H9 (cell line): ENCODE results near the gene PRPH2. TPM values are rescaled to one million over a fixed set of nuclear protein-coding genes. Genes with fewer than 3 reads are reported as not detected.

ENCODE experiments used
- DNase-seq: peaks from one replicate; pipeline ENCODE4 v3.0.0-alpha.2; 2017
- H2AFZ ChIP-seq: one replicate; pipeline ENCODE4 v1.6.1; 2013; ENCODE audit warnings: mild to moderate bottlenecking, low read length, control low read depth, moderate library complexity
- H2AK5ac ChIP-seq: 2 replicates; pipeline ENCODE4 v1.6.1; 2013; ENCODE audit warnings: low read length, control low read depth, mixed read lengths; ENCODE audit not compliant: insufficient read length
- H2BK120ac ChIP-seq: one replicate; pipeline ENCODE4 v1.6.1; 2013; ENCODE audit warnings: low read depth, mild to moderate bottlenecking, low read length, control low read depth, inconsistent platforms; ENCODE audit not compliant: poor library complexity, severe bottlenecking
- H2BK12ac ChIP-seq: 2 replicates; pipeline ENCODE4 v1.6.1; 2013; ENCODE audit warnings: low read length, control low read depth, mixed read lengths, low read depth; ENCODE audit not compliant: insufficient read length
- H2BK15ac ChIP-seq: 2 replicates; pipeline ENCODE4 v1.6.1; 2013; ENCODE audit warnings: low read depth, low read length, control low read depth
- H2BK20ac ChIP-seq: one replicate; pipeline ENCODE4 v1.6.1; 2013; ENCODE audit warnings: low read depth, mild to moderate bottlenecking, low read length, control low read depth, inconsistent platforms; ENCODE audit not compliant: poor library complexity, severe bottlenecking
- H2BK5ac ChIP-seq: 2 replicates; pipeline ENCODE4 v1.6.1; 2013; ENCODE audit warnings: low read length, control low read depth, mixed read lengths; ENCODE audit not compliant: insufficient read length
- H3K14ac ChIP-seq: 2 replicates; pipeline ENCODE4 v1.6.1; 2013; ENCODE audit warnings: low read length, control low read depth; ENCODE audit not compliant: insufficient read depth
- H3K18ac ChIP-seq: 2 replicates; pipeline ENCODE4 v1.6.1; 2013; ENCODE audit warnings: low read depth, mild to moderate bottlenecking, mixed read lengths, low read length, control low read depth; ENCODE audit not compliant: insufficient read length
- H3K23ac ChIP-seq: 2 replicates; pipeline ENCODE4 v1.6.1; 2013; ENCODE audit warnings: low read length, control low read depth, mixed read lengths, low read depth; ENCODE audit not compliant: insufficient read length
- H3K23me2 ChIP-seq: 2 replicates; pipeline ENCODE4 v1.6.1; 2013; ENCODE audit warnings: low read depth, mild to moderate bottlenecking, mixed read lengths, low read length, control low read depth; ENCODE audit not compliant: insufficient read length, poor library complexity, severe bottlenecking
- H3K27ac ChIP-seq: 2 replicates; pipeline ENCODE4 v1.5.1; 2013; ENCODE audit warnings: low read length, control low read depth, mixed read lengths, low read depth; ENCODE audit not compliant: insufficient read length
- H3K27me3 ChIP-seq: 2 replicates; pipeline ENCODE4 v1.6.1; 2013; ENCODE audit warnings: low read length, control low read depth, inconsistent platforms; ENCODE audit not compliant: insufficient read depth
- H3K4ac ChIP-seq: 2 replicates; pipeline ENCODE4 v1.6.1; 2013; ENCODE audit warnings: low read depth, mild to moderate bottlenecking, control low read depth, inconsistent platforms, low read length, moderate library complexity
- H3K4me1 ChIP-seq: 2 replicates; pipeline ENCODE4 v1.6.1; 2013; ENCODE audit warnings: low read length, control low read depth, inconsistent platforms; ENCODE audit not compliant: insufficient read depth
- H3K4me2 ChIP-seq: 2 replicates; pipeline ENCODE4 v1.6.1; 2013; ENCODE audit warnings: low read length, control low read depth, mixed read lengths; ENCODE audit not compliant: insufficient read length, insufficient read depth
- H3K56ac ChIP-seq: 2 replicates; pipeline ENCODE4 v1.6.1; 2013; ENCODE audit warnings: low read depth, mild to moderate bottlenecking, mixed read lengths, low read length, control low read depth; ENCODE audit not compliant: insufficient read length
- H3K79me1 ChIP-seq: 2 replicates; pipeline ENCODE4 v1.6.1; 2013; ENCODE audit warnings: low read depth, mild to moderate bottlenecking, moderate library complexity, low read length, control low read depth, inconsistent platforms; ENCODE audit not compliant: insufficient read depth, poor library complexity, severe bottlenecking
- H3K79me2 ChIP-seq: 2 replicates; pipeline ENCODE4 v1.6.1; 2013; ENCODE audit warnings: low read length, control low read depth, inconsistent platforms; ENCODE audit not compliant: insufficient read depth
- H3K9ac ChIP-seq: 2 replicates; pipeline ENCODE4 v1.6.1; 2013; ENCODE audit warnings: low read length, control low read depth, mixed read lengths; ENCODE audit not compliant: insufficient read length; ENCODE audit errors: extremely low read depth
- H3K9me3 ChIP-seq: one replicate; pipeline ENCODE4 v1.6.1; 2013; ENCODE audit warnings: low read depth, low read length, inconsistent platforms; ENCODE audit not compliant: control insufficient read depth
- H3T11ph ChIP-seq: one replicate; pipeline ENCODE4 v1.6.1; 2013; ENCODE audit warnings: mild to moderate bottlenecking, low read length, control low read depth, inconsistent platforms
- H4K20me1 ChIP-seq: one replicate; pipeline ENCODE4 v1.6.1; 2013; ENCODE audit not compliant: control insufficient read depth, insufficient read length, insufficient read depth
- H4K5ac ChIP-seq: 2 replicates; pipeline ENCODE4 v1.6.1; 2013; ENCODE audit warnings: low read depth, mild to moderate bottlenecking, mixed read lengths, low read length, control low read depth; ENCODE audit not compliant: insufficient read length
- H4K8ac ChIP-seq: replicated peaks from 2 replicates; pipeline ENCODE4 v1.6.1; 2013; ENCODE audit warnings: low read length, control low read depth, mixed read lengths, low read depth; ENCODE audit not compliant: insufficient read length
- H4K91ac ChIP-seq: 2 replicates; pipeline ENCODE4 v1.6.1; 2013; ENCODE audit warnings: low read depth, mild to moderate bottlenecking, moderate library complexity, mixed read lengths, low read length, control low read depth; ENCODE audit not compliant: insufficient read length
- H3K27ac Mint-ChIP-seq, 3 experiments: 2 replicates in 2 of 3; 3 replicates in 1 of 3; pipeline ENCODE4 v1.8.0; 2020 to 2021; ENCODE audit warnings: mixed read lengths in 3 of 3, mild to moderate bottlenecking in 1 of 3, moderate library complexity in 1 of 3
- H3K27me3 Mint-ChIP-seq: 2 replicates; pipeline ENCODE4 v1.8.0; 2021; ENCODE audit warnings: low read depth, mild to moderate bottlenecking, moderate library complexity, mixed read lengths
- H3K36me3 Mint-ChIP-seq, 3 experiments: 2 replicates in 2 of 3; 3 replicates in 1 of 3; pipeline ENCODE4 v1.8.0; 2020 to 2021; ENCODE audit warnings: low read depth in 3 of 3, mixed read lengths in 3 of 3; ENCODE audit not compliant: insufficient read depth in 1 of 3
- H3K4me1 Mint-ChIP-seq, 2 experiments: 2 replicates each; pipeline ENCODE4 v1.8.0; 2020; ENCODE audit warnings: mixed read lengths in 2 of 2
- H3K4me3 Mint-ChIP-seq, 2 experiments: 2 replicates in 1 of 2; 3 replicates in 1 of 2; pipeline ENCODE4 v1.8.0; 2020 to 2021; ENCODE audit warnings: mild to moderate bottlenecking in 2 of 2, mixed read lengths in 2 of 2, moderate library complexity in 1 of 2
- H3K9me3 Mint-ChIP-seq, 2 experiments: 2 replicates in 1 of 2; 3 replicates in 1 of 2; pipeline ENCODE4 v1.8.0; 2020; ENCODE audit warnings: mild to moderate bottlenecking in 2 of 2, mixed read lengths in 2 of 2, moderate library complexity in 1 of 2
- WGBS: extraction: QIAGEN DNeasy Blood & Tissue Kit; methylation state at CpG from one replicate; pipeline ENCODE4 v1.1.7; 2013; ENCODE audit warnings: missing lambda C conversion rate, low lambda C conversion rate, mixed read lengths; ENCODE audit not compliant: insufficient read length; ENCODE audit errors: extremely low coverage; 5-methylcytosine and 5-hydroxymethylcytosine counted together
- total RNA-seq: library from RNA; stranded (reverse); gene quantifications from 2 replicates; pipeline ENCODE4 v1.2.1, GENCODE V29; 2021
- TF ChIP-seq, protein P1 (sequence below): fragments of 200-600 bp; sonication (generic); conservative IDR thresholded peaks from 3 replicates; pipeline ENCODE4 v1.8.0; 2021; ENCODE audit warnings: antibody characterized with exemption, mild to moderate bottlenecking

PRPH2 gene
- total RNA-seq, 1 experiment from 2014 or later, result 0.31 TPM

DNA sequence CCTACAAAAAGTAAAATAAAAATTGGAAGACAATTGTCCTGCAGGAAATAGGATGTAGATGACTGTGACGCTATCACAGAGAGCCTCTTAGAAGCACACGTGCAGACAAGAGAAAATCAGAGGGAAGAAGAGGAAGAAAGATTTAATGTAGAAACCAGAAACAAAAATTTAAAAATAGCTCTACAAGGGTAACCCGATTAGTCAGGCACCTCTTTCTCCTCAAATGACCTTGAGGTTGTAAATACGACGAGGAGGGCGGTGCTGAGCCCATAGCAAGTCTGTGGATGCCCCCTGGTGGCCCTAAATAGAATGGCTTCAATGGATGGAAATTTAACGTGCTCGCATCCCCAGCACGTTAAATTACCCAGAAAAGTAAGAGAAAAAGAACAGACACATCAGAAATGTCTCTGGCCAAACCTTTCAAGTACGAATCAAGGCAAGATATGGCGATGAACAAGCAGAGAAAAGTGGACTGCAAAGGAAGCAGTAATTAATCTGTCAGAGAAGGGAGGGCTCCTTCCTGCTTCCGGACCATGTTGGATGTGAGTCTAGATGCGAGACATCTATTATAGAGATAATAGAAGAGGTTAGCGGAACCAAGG lies 4.2 kb upstream of the PRPH2 start:
- Histone ChIP-seq H3K27me3 (no peaks in the 10 kb centered on the region), H3K79me2 (no peaks in the 10 kb centered on the region), H2BK20ac (no peak overlapping the region), H3K4ac (no peak overlapping the region), H3K23ac (no peak overlapping the region), H3K9me3 (no peaks in the 10 kb centered on the region), H2BK120ac (no peak overlapping the region), H3K23me2 (no peaks in the 10 kb centered on the region), H3K14ac (no peak overlapping the region), H4K20me1 (no peaks in the 10 kb centered on the region), H4K5ac (no peak overlapping the region), H3K27ac (no peak overlapping the region), H2AFZ (peak overlapping the region; percentile 76), H3K18ac (no peak overlapping the region), H3K56ac (no peak overlapping the region), H3T11ph (no peak overlapping the region), H3K4me1 (no peaks in the 10 kb centered on the region), H2AK5ac (no peak overlapping the region), H3K79me1 (no peaks in the 10 kb centered on the region), H2BK12ac (no peak overlapping the region), H4K8ac (no peak overlapping the region), H3K4me2 (no peak overlapping the region), H3K9ac (no peak overlapping the region), H2BK15ac (no peak overlapping the region), H2BK5ac (no peak overlapping the region), H4K91ac (no peak overlapping the region)
- peak; percentile 65 for DNase-seq
- H3K9me3 Mint-ChIP-seq, result no peaks in the 10 kb centered on the region
- no peaks in the 10 kb centered on the region for H3K36me3 Mint-ChIP-seq
- TF ChIP-seq, protein P1, sequence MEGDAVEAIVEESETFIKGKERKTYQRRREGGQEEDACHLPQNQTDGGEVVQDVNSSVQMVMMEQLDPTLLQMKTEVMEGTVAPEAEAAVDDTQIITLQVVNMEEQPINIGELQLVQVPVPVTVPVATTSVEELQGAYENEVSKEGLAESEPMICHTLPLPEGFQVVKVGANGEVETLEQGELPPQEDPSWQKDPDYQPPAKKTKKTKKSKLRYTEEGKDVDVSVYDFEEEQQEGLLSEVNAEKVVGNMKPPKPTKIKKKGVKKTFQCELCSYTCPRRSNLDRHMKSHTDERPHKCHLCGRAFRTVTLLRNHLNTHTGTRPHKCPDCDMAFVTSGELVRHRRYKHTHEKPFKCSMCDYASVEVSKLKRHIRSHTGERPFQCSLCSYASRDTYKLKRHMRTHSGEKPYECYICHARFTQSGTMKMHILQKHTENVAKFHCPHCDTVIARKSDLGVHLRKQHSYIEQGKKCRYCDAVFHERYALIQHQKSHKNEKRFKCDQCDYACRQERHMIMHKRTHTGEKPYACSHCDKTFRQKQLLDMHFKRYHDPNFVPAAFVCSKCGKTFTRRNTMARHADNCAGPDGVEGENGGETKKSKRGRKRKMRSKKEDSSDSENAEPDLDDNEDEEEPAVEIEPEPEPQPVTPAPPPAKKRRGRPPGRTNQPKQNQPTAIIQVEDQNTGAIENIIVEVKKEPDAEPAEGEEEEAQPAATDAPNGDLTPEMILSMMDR, result peak; percentile 95
- no CpG with 5 or more reads among the region's 14 CpGs for WGBS
- no peak overlapping the region for H3K4me3 Mint-ChIP-seq
- peak overlapping the region in 1 of 3 experiments; percentile 68; a peak in 1 of 7 replicates for H3K27ac Mint-ChIP-seq
- peaks cover 3% of the 10 kb centered on the region in 2 experiments; a peak in 3 of 4 replicates for H3K4me1 Mint-ChIP-seq
- H3K27me3 Mint-ChIP-seq, result peaks cover 6% of the 10 kb centered on the region
